Fibroblast of the aortic adventitia (primary cell): ENCODE results near the gene TXNDC17. TPM values are rescaled to one million over a fixed set of nuclear protein-coding genes. Genes with fewer than 3 reads are reported as not detected.

ENCODE experiments used
- DNase-seq: peaks from one replicate; pipeline ENCODE4 v3.0.0-alpha.2; 2010; ENCODE audit warnings: low read depth
- H3K4me3 ChIP-seq: 2 replicates; pipeline ENCODE4 v1.5.1; 2011; ENCODE audit warnings: low read depth, mild to moderate bottlenecking, control low read depth, low read length, moderate library complexity
- CTCF ChIP-seq: IDR thresholded peaks from 2 replicates; pipeline ENCODE4 v1.5.1; 2011; ENCODE audit warnings: mild to moderate bottlenecking, low read length, control low read depth, inconsistent platforms; ENCODE audit not compliant: insufficient read depth
- total RNA-seq: library from RNA; depleted of rRNA; stranded (reverse); fragments of >200 nt; gene quantifications from 2 replicates; pipeline ENCODE4 v1.2.3, GENCODE V29; 2012; ENCODE audit warnings: low replicate concordance

TXNDC17 gene
- total RNA-seq, 1 donor = 162 TPM

GRCh38 chr17:6669479-6670212 lies 28.8 kb downstream of the TXNDC17 start:
- DNase-seq = no peak
- H3K4me3 ChIP-seq = no peak overlapping the region
- no peak for TF ChIP-seq CTCF

GRCh38 chr17:6670571-6670970 lies 29.7 kb downstream of the TXNDC17 start:
- no peak for DNase-seq
- TF ChIP-seq CTCF = no peak
- no peak overlapping the region for H3K4me3 ChIP-seq

- TF ChIP-seq CTCF = no peak
- DNase-seq = no peak
- no peak overlapping the region for H3K4me3 ChIP-seq
These were observed 30.1 kb downstream of the TXNDC17 start for GRCh38 chr17:6670999-6671398.

- TF ChIP-seq CTCF = no peak
- no peak overlapping the region for H3K4me3 ChIP-seq
- DNase-seq = no peak
These were observed 30.6 kb downstream of the TXNDC17 start for GRCh38 chr17:6671431-6671830.

- no peak overlapping the region for H3K4me3 ChIP-seq
- DNase-seq = no peak
- TF ChIP-seq CTCF = no peak
These were observed 33.7 kb downstream of the TXNDC17 start for GRCh38 chr17:6674586-6674985.

GRCh38 chr17:6675201-6675825 lies 34.5 kb downstream of the TXNDC17 start:
- TF ChIP-seq CTCF = no peak

More at GRCh38 chr17:6675201-6675825, 34.5 kb downstream of the TXNDC17 start:
- H3K4me3 ChIP-seq = no peak overlapping the region
- DNase-seq = no peak
